ENCODE data around the gene PLD6.
A peak's percentile ranks its signal among the peaks of the same experiment; 100 is the strongest.

The PLD6 gene

GRCh38 chr17:17226451-17227265, 20.5 kb upstream of the PLD6 start:
- DNase-seq: no peak

- DNase-seq: no peak
These were observed 19.8 kb upstream of the PLD6 start for GRCh38 chr17:17225901-17226300.

- no peak for DNase-seq
These were observed 18.0 kb upstream of the PLD6 start for GRCh38 chr17:17224137-17224536.

DNA sequence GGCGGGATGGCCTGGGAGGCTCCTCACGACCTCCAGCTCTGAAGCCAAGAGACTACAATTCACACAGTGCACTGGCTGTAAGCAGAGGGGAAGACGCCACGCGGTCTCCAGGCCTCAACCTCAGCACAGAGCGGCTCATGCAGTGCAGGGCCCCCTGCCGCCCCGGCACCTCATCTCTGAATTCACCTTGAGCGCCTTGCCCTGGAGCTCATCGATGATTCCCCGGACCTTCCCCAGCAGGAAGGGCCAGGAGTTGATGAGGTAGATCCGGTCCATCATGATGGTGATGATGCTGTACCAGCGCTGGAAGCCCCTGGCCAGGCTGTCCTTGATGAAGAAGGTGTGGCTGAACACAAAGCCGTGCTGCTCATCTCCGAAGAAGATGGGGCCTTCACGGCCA, 17.6 kb upstream of the PLD6 start:
- DNase-seq: no peak

- no peak for DNase-seq
These were observed 15.2 kb upstream of the PLD6 start for GRCh38 chr17:17221329-17221728.

DNA sequence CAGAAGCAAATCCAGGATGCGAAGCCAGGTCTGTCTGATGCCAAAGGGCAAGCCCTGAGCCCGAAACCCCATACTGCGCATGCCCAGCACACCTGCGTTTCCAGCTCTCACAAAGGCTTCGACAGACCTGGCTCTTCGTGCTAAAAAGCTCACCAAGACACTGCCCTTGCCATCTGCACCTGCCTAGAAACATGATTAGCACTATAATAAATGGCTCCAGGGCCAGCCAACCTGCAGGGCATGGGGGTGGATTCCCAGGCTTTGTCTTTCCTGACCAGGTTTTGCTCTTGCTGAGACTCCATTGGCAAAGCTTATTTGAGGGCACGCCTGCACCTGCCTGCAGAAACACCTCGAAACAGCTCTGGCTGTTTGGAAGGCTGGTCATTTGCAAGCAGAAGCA, 14.4 kb upstream of the PLD6 start:
- no peak for DNase-seq

GRCh38 chr17:17217995-17218394, 11.9 kb upstream of the PLD6 start:
- no peak for DNase-seq

GRCh38 chr17:17216776-17217175, 10.6 kb upstream of the PLD6 start:
- DNase-seq: no peak

DNA sequence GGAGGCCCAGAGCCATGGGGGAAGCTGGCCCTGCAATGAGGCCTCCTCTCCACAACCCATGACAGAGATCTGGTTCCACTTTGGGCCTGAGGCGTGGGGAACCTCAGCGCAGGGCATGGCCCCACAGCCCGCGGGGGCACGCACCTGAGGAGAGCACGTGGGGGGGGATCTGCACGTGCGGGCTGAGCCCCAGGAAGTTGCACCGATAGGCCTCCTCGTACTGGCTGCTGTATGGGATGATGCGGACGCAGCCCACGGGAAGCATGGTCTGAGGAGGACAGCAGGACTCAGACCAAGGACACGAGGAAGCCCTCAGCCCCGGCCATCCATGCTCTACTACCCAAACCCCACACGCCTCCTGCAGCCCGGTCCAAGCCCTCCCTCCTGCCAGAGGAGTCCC, 10.1 kb upstream of the PLD6 start:
- DNase-seq: no peak

DNA sequence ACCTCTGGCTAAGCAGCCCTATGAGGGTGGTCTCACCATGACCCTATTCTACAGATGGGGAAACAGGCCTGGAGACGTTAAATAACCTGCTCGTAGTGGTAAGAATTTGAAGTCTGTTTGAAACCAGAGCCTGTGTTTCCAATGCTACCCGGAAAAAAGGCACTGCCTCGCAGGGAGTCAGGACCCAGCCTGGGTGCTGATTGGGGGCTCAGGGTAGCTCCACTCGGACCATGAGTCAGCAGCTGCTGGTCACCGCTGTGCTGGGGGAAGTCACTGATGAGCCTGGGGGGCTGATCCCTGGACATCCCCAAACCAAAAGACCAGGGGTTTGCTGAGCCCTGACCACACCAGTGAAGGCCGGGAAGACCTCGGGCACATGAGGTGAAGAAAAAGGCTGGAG, 9.4 kb upstream of the PLD6 start:
- no peak for DNase-seq

- no peak for DNase-seq
These were observed 8.7 kb upstream of the PLD6 start for GRCh38 chr17:17214646-17215436.

- DNase-seq: no peak
These were observed 7.6 kb upstream of the PLD6 start for GRCh38 chr17:17213775-17214174.

DNA sequence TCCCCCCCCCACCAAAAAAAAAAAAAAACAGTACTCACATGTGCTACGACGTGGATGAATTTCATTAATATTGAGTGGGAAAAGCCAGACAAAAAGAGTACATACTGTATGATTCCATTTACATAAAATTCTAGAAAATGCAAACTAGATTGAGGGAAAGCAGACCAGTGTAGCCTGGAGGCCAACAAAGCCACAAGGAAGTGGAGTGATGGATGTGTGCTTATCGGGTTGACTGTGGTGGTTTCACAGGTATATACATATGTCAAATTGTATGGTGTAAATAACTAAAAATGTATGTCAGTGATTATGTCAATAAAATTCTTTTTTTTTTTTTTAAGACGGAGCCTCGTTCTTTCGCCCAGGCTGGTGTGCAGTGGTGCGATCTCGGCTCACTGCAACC, 1.9 kb upstream of the PLD6 start:
- no peak for DNase-seq

- DNase-seq: no peak
These were observed 791 bp upstream of the PLD6 start for GRCh38 chr17:17206913-17207335.

DNA sequence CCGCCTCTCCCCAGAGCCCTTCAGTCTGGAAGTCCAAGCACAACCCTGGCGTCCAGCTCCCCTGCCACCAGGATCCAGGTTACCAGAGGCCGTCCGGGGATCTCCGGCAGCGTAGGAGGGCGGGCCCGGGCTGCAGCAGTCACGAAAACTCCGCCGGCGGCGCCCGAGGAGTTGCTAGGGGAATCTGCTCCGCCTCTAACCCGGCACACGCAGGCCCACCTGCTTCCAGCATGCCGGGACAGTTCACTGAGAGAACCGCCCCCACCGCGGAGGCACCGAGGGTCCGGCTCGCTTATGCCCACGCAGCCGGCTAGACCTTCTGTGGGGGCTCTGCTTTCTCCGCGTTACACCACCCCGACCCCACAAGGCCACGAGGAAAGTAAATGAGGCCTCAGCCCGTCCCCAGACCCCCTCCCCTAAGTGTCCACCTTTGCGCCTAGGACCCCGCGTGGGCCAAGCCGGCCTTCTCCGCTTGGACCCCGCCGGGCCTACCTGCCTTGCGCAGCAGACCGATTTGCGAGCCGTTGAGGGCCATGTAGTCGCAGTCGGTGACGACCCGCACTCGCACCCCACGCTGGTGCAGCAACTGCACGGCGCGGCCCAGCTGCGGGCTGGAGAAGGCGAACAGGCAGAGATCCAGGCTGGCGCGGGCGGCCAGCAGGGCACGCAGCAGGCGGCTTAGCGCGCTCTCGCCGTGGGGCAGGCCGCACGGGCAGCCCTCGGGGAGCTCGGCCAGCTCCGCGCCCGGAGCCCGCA, 587 bp downstream of the PLD6 start:
- peak; percentile 34 for DNase-seq

DNA sequence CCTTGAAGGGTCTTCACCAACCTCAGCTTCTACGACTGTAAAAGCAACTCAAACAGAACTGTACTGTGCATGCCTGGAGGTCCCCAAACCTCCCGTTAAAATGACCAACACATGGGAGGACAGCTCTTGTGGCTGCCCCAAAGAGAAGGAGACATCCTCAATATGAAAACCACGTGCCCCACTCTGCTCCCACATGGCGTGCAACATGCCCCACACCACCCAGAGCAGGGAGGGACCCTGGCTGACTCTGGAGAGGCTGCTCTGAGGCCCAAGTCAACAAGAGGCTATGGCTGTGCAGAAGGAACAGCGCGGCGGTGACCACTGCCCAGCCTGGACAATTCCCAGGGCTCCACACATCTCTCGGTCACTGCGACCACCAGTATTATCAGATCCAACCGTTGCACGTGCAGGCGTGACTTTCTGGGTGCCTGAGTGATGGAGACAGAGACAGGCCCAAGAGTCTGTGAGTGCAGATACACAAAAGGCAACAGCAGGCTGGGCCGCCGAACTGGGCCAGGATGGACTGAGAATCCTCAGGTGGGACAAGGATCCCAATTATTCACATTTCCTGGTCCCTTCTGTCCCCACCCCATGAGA, 1.4 kb downstream of the PLD6 start:
- DNase-seq: no peak

DNA sequence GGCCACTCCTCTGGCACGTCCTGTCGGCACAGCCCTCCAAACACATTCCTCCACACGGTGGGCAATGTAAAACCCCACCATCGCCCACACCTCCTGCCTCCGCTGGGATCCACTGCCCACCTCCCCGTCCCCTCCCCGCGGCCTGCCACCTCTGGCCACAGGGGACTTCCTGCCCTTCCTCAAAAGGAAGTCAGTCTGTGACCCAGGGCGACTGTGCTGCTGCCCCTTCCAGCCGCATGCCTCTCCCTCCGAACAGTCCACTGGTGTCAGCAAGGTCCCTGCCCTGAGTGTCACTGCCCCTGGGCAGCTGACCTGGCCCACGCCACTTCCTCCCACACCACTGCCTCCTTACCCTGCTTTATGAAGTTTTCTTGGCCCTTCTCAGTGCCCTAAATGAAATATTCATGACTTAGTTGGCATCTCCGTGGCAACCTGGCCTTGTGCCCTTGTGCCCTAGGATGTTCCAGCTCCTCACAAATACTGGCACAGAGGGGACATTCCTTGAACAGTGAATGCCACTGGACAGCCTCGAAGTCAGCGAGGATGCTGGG, 2.0 kb downstream of the PLD6 start:
- DNase-seq: no peak

DNA sequence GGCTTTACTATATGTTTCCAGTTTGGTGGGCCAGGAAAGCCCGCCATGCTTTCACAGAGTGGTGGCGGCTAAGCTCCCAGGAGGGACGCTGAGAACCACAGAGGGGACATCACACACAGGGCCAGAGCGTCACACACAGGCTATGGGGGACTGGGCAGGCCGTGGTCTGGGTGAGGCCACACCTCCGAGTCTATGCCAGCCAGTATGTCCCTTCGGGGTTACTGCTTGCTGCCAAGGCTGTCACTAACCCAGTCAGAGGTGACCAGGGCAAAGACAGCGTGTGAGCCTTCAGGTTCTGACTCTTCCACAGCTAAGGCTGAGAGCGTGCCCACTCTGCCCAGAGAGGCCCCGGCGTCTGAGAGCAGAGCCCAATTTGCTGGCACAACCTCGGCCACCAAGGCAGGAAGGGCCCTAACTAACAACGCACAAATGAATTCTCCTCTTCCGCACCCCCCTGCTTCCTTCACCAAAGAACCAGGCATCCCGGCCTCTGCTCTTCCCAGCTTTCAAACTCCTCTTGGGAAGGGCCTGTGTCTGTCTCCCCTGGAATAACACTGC, 2.9 kb downstream of the PLD6 start:
- no peak for DNase-seq

DNA sequence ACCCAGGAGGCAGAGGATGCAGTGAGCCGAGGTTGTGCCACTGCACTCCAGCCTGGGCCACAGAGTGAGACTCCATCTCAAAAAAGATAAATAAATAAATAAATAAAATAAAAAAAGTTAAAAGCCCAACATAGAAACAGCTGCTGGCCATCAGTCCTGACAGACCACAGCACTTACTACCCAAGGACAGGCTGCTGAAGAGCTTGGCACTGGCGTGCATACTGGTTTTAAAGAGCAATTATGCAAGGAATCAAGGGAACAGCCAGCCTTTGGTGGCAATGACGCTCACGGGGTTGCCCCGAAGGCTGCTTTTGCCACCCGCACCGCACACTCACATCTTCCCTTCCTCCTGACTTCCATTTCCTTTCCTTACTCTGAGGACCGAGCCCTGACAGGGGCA, 4.2 kb downstream of the PLD6 start:
- DNase-seq: no peak

DNA sequence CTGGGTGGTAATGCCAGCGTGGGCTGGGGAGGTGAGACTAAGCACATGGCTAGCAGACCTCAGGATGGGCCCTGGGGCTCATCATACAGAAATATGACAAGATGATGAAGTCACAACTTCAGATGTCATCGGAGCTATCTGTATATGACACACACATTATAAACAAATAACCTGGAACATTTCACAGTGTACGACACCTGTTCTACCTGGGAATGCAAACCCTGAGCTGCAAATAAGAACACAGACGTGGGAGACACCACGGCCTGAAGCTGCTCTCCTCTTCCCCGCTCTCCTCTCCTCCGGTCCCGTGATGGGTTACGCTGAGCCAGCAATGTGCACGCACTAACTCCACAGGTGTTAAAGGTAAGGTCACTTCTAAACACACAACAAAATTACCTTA, 4.9 kb downstream of the PLD6 start:
- no peak for DNase-seq

- DNase-seq: no peak
These were observed 5.3 kb downstream of the PLD6 start for GRCh38 chr17:17200831-17201230.

- DNase-seq: no peak
These were observed 5.8 kb downstream of the PLD6 start for GRCh38 chr17:17200311-17200710.

GRCh38 chr17:17198281-17198680, 7.9 kb downstream of the PLD6 start:
- no peak for DNase-seq

All from HCEC 1CT (cell line).